Sigmoid colon (tissue), 7 donors: ENCODE measurements around the gene ZNF408. TPM values are rescaled to one million over a fixed set of nuclear protein-coding genes. Genes with fewer than 3 reads are reported as not detected.
"Not testable (repeated sequence)": the region's sequence is repeated elsewhere in the genome, so short reads cannot be mapped to it uniquely, and the experiment has no call there.

Experiments used
- DNase-seq: peaks from one replicate; pipeline ENCODE4 v3.0.0-alpha.2; 2019
- H3K27ac ChIP-seq, 4 donors: fragments of 200-600 bp; sonication (generic); one replicate each; pipeline ENCODE4 v1.5.1; 2016 to 2019; ENCODE audit warnings: mild to moderate bottlenecking in 1 of 4
- H3K27me3 ChIP-seq, 3 donors: fragments of 200-600 bp; sonication (generic); one replicate each; pipeline ENCODE4 v1.5.1; 2019; ENCODE audit warnings: mild to moderate bottlenecking in 1 of 3
- H3K36me3 ChIP-seq, 4 donors: fragments of 200-600 bp; sonication (generic); one replicate each; pipeline ENCODE4 v1.5.1; 2016 to 2019
- H3K4me1 ChIP-seq, 4 donors: fragments of 200-600 bp; sonication (generic); one replicate each; pipeline ENCODE4 v1.5.1; 2017 to 2019
- H3K4me3 ChIP-seq, 4 donors: fragments of 200-600 bp; sonication (generic); one replicate each; pipeline ENCODE4 v1.5.1; 2017 to 2019; ENCODE audit warnings: mild to moderate bottlenecking in 2 of 4, moderate library complexity in 1 of 4
- H3K9me3 ChIP-seq, 4 donors: fragments of 200-600 bp in 3 of 4; sonication (generic) in 3 of 4; one replicate each; pipeline versions ENCODE4 v1.5.1 to v1.6.1; 2013 to 2019
- CTCF ChIP-seq, 4 experiments: fragments of 450-650 bp in 3 of 4; fragments of 200-600 bp in 1 of 4; IDR thresholded peaks; one replicate each; pipeline ENCODE4 v1.5.1; 2016 to 2019; ENCODE audit warnings: antibody characterized with exemption in 4 of 4, mild to moderate bottlenecking in 3 of 4, moderate library complexity in 2 of 4
- EP300 ChIP-seq, 4 donors: sonication (generic); formaldehyde crosslinking; IDR thresholded peaks; one replicate each; pipeline ENCODE4 v1.6.1; 2017; ENCODE audit warnings: antibody characterized with exemption in 4 of 4
- POLR2A ChIP-seq, 2 donors: fragments of 450-650 bp; IDR thresholded peaks; one replicate each; pipeline ENCODE4 v1.6.1; 2016; ENCODE audit warnings: antibody characterized with exemption in 2 of 2, mild to moderate bottlenecking in 2 of 2, moderate library complexity in 2 of 2
- POLR2AphosphoS5 ChIP-seq, 4 donors: sonication (generic); formaldehyde crosslinking; IDR thresholded peaks; one replicate each; pipeline ENCODE4 v1.6.1; 2017; ENCODE audit warnings: antibody characterized with exemption in 4 of 4
- WGBS, 2 donors: extraction: QIAGEN DNeasy Blood & Tissue Kit; methylation state at CpG; one replicate each; pipeline ENCODE4 v1.1.7; 2013; 5-methylcytosine and 5-hydroxymethylcytosine counted together
- intact Hi-C: fragments of 100-400 bp; cut with DNase I; formaldehyde crosslinking; loops from one replicate; pipeline ENCODE4 v1.15.1; 2023
- polyA plus RNA-seq, 3 donors: library from polyadenylated mRNA; stranded (reverse); fragments of 200-250 nt; gene quantifications; one replicate each; pipeline ENCODE4 v1.2.3, GENCODE V29; 2013
- total RNA-seq, 4 donors: library from RNA; depleted of rRNA; stranded (reverse); fragments of >200 nt; gene quantifications; one replicate each; pipeline ENCODE4 v1.1.0, GENCODE V29; 2016
- donor health status: healthy with polysubstance abuse.
- donor health status: Bipolar disorder and iron deficiency.
- donor health status: healthy.

Gene ZNF408
- total and polyA plus RNA-seq, 7 donors, result 4.3 to 12.8 (median 8.4) TPM

- 93 to 94% methylated on average over 7 of the region's 7 CpGs for WGBS, 2 donors
- intact Hi-C loops, result no loop called here
- Histone ChIP-seq H3K4me1 (peaks cover 0 to 11% (median 0%) of the 10 kb centered on the region in 4 donors), H3K9me3 (no peaks in the 10 kb centered on the region), H3K27me3 (no peaks in the 10 kb centered on the region), H3K4me3 (no peak overlapping the region), H3K27ac (peak overlapping the region in 1 of 4 donors; percentile 87), H3K36me3 (peaks cover 0 to 4% (median 1%) of the 10 kb centered on the region in 4 donors)
- TF ChIP-seq POLR2A (IDR thresholded peaks at IDR 0.05) (no peak), EP300 (IDR thresholded peaks at IDR 0.05) (no peak), POLR2AphosphoS5 (IDR thresholded peaks at IDR 0.05) (no peak), CTCF (IDR thresholded peaks at IDR 0.05) (no peak)
- DNase-seq, result no peak
These were observed 12.2 kb downstream of the ZNF408 start for GRCh38 chr11:46712874-46713576.

- intact Hi-C loops, H3K4me1 ChIP-seq, H3K36me3 ChIP-seq, H3K27me3 ChIP-seq, DNase-seq, H3K4me3 ChIP-seq, H3K9me3 ChIP-seq, H3K27ac ChIP-seq: not testable (repeated sequence)
- 91 to 97% methylated on average over 2 of the region's 2 CpGs for WGBS, 2 donors
These were observed 17.0 kb downstream of the ZNF408 start for GRCh38 chr11:46717825-46718154.

- H3K4me1 ChIP-seq, result no peaks in the 10 kb centered on the region
- intact Hi-C loops, result no loop called here
- no peak overlapping the region for H3K4me3 ChIP-seq
- 45 to 72% methylated on average over 11 of the region's 11 CpGs for WGBS, 2 donors
- no peaks in the 10 kb centered on the region for H3K27me3 ChIP-seq
- no peak for DNase-seq
- no peaks in the 10 kb centered on the region for H3K9me3 ChIP-seq
- H3K36me3 ChIP-seq, result no peaks in the 10 kb centered on the region
- no peak overlapping the region for H3K27ac ChIP-seq
- no peak for TF ChIP-seq CTCF (IDR thresholded peaks at IDR 0.05)
- TF ChIP-seq POLR2A (IDR thresholded peaks at IDR 0.05), result no peak
- no peak for TF ChIP-seq EP300 (IDR thresholded peaks at IDR 0.05)
- TF ChIP-seq POLR2AphosphoS5 (IDR thresholded peaks at IDR 0.05), result no peak
These were observed 17.6 kb downstream of the ZNF408 start for GRCh38 chr11:46718155-46719019.

GRCh38 chr11:46719048-46719542 is 18.3 kb downstream of the ZNF408 start, which contains the start of gene F2:
Gene F2, plus strand, starts transcription at chr11:46719213. Its CDS starts 23 bp downstream, at chr11:46719236.
- Histone ChIP-seq H3K27me3 (no peaks in the 10 kb centered on the region), H3K4me3 (no peak within 1 kb of the TSS), H3K27ac (no peak within 1 kb of the TSS), H3K36me3 (no peaks in the 10 kb centered on the region), H3K9me3 (no peaks in the 10 kb centered on the region), H3K4me1 (no peaks in the 10 kb centered on the region)
- WGBS, 2 donors, result 84 to 87% methylated on average over 7 of the region's 7 CpGs
- intact Hi-C loops, result no loop called here
- no peak for DNase-seq
- no peak for TF ChIP-seq EP300 (IDR thresholded peaks at IDR 0.05)
- no peak for TF ChIP-seq CTCF (IDR thresholded peaks at IDR 0.05)
- TF ChIP-seq POLR2AphosphoS5 (IDR thresholded peaks at IDR 0.05), result no peak
- no peak for TF ChIP-seq POLR2A (IDR thresholded peaks at IDR 0.05)

- Histone ChIP-seq H3K27ac (no peak overlapping the region), H3K4me1 (no peaks in the 10 kb centered on the region), H3K36me3 (no peaks in the 10 kb centered on the region), H3K9me3 (no peaks in the 10 kb centered on the region), H3K27me3 (no peaks in the 10 kb centered on the region), H3K4me3 (no peak overlapping the region)
- 94 to 95% methylated on average over 25 of the region's 25 CpGs for WGBS, 2 donors
- DNase-seq, result no peak
- TF ChIP-seq POLR2A (IDR thresholded peaks at IDR 0.05) (no peak), CTCF (IDR thresholded peaks at IDR 0.05) (no peak), EP300 (IDR thresholded peaks at IDR 0.05) (no peak), POLR2AphosphoS5 (IDR thresholded peaks at IDR 0.05) (no peak)
- intact Hi-C loops, result no loop called here
These were observed 18.9 kb downstream of the ZNF408 start for GRCh38 chr11:46719543-46720218.
